ENCODE measurements around the gene BTBD17. TPM values are rescaled to one million over a fixed set of nuclear protein-coding genes. Genes with fewer than 3 reads are reported as not detected.
A peak's percentile ranks its signal among the peaks of the same experiment; 100 is the strongest.

Gene BTBD17
- total RNA-seq, 3 donors from 2014 or later: 0.17 TPM; not detected in 2

- Histone ChIP-seq H3K36me3 (ENCODE audit: low read depth) (no peaks in the 10 kb centered on the region), H3K4me3 (no peak overlapping the region), H3K4me1 (ENCODE audit: low read depth) (peaks cover 12% of the 10 kb centered on the region), H3K9me3 (no peaks in the 10 kb centered on the region)
- no peak for TF ChIP-seq CTCF (IDR thresholded peaks at IDR 0.05)
- peak; percentile 95 for ATAC-seq
- intact Hi-C loops (cut with DNase I, micrococcal nuclease): no loop called here
- peak in 2 of 3 donors; percentile 61 to 76 for DNase-seq
Observed at GRCh38 chr17:74373838-74374606, 12.4 kb upstream of the BTBD17 start.

DNA sequence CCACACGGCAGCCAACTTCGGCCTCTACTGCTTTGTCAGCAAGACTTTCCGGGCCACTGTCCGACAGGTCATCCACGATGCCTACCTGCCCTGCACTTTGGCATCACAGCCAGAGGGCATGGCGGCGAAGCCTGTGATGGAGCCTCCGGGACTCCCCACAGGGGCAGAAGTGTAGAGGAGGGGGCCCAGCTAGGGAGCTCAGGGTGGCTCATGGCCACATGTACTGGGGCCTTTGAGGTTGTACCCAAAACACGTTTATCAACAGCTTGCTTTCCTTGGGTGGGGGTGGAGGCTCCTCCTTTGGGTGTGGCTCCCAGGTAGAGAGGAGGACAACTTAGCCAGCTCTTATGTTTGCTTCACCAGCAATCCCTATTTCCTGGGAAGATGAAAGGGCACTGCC is 10.8 kb upstream of the BTBD17 start:
- intact Hi-C loops (cut with DNase I, micrococcal nuclease): no loop called here
- DNase-seq (no peak), ATAC-seq (no peak)

GRCh38 chr17:74371653-74372147 is 10.0 kb upstream of the BTBD17 start:
- peaks cover 19% of the 10 kb centered on the region for H3K4me1 ChIP-seq (ENCODE audit: low read depth)
- intact Hi-C loops (cut with DNase I, micrococcal nuclease): no loop called here
- H3K4me3 ChIP-seq: no peak overlapping the region
- no peak for TF ChIP-seq CTCF (IDR thresholded peaks at IDR 0.05)
- no peaks in the 10 kb centered on the region for H3K9me3 ChIP-seq
- ATAC-seq: no peak
- DNase-seq: no peak
- H3K36me3 ChIP-seq (ENCODE audit: low read depth): no peaks in the 10 kb centered on the region

More for the DNA sequence above, 10.8 kb upstream of the BTBD17 start:
- Histone ChIP-seq H3K36me3 (ENCODE audit: low read depth) (no peaks in the 10 kb centered on the region), H3K9me3 (no peaks in the 10 kb centered on the region), H3K4me1 (ENCODE audit: low read depth) (peaks cover 19% of the 10 kb centered on the region), H3K4me3 (no peak overlapping the region)
- no peak for TF ChIP-seq CTCF (IDR thresholded peaks at IDR 0.05)

- no peak for TF ChIP-seq CTCF (IDR thresholded peaks at IDR 0.05)
- H3K4me3 ChIP-seq: no peak overlapping the region
- no peaks in the 10 kb centered on the region for H3K36me3 ChIP-seq (ENCODE audit: low read depth)
- intact Hi-C loops (cut with DNase I, micrococcal nuclease): no loop called here
- H3K4me1 ChIP-seq (ENCODE audit: low read depth): peaks cover 19% of the 10 kb centered on the region
- no peaks in the 10 kb centered on the region for H3K9me3 ChIP-seq
- ATAC-seq: no peak
- DNase-seq: no peak
Observed at GRCh38 chr17:74369665-74370490, 8.2 kb upstream of the BTBD17 start.

DNA sequence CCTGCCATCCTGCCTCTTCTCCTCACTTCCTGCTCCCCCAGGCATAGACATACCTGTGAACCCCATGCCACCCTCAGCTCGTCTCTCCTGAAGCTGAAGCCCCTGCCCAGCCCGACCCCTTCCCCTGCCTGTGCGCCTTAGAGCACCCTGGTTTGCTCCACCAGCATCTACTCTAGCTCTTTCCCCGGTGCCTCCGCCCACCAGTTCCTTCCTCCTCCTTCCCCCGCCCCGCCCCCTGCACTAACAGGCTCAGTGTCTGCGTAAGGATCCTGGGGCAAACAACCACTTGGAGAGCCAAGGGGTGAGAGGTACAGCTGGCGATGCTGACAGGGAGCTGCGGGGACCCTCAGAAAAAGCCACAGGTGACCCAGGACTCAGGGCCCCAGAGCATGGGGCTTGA is 7.6 kb upstream of the BTBD17 start:
- H3K4me3 ChIP-seq: no peak overlapping the region
- no peaks in the 10 kb centered on the region for H3K36me3 ChIP-seq (ENCODE audit: low read depth)
- peak; percentile 42 for ATAC-seq
- no peak for TF ChIP-seq CTCF (IDR thresholded peaks at IDR 0.05)
- DNase-seq: peak in 2 of 3 donors; percentile 56 to 66
- no peaks in the 10 kb centered on the region for H3K9me3 ChIP-seq
- H3K4me1 ChIP-seq (ENCODE audit: low read depth): peaks cover 14% of the 10 kb centered on the region
- intact Hi-C loops (cut with DNase I, micrococcal nuclease): no loop called here
